Activated T-helper 9 cell treated with anti-CD3 and anti-CD28 coated beads, Interleukin-2, amount 50 U/mL, for 16 hours (primary cell): Measurements from ENCODE around the gene MOV10L1.

Experiments used
- DNase-seq: peaks from one replicate; pipeline ENCODE4 v3.0.0-alpha.2; 2020; ENCODE audit warnings: low read depth

MOV10L1 gene

GRCh38 chr22:50058906-50059880 lies 30.6 kb upstream of the MOV10L1 start:
- DNase-seq, result no peak

GRCh38 chr22:50059881-50060262 lies 29.9 kb upstream of the MOV10L1 start:
- no peak for DNase-seq

DNA sequence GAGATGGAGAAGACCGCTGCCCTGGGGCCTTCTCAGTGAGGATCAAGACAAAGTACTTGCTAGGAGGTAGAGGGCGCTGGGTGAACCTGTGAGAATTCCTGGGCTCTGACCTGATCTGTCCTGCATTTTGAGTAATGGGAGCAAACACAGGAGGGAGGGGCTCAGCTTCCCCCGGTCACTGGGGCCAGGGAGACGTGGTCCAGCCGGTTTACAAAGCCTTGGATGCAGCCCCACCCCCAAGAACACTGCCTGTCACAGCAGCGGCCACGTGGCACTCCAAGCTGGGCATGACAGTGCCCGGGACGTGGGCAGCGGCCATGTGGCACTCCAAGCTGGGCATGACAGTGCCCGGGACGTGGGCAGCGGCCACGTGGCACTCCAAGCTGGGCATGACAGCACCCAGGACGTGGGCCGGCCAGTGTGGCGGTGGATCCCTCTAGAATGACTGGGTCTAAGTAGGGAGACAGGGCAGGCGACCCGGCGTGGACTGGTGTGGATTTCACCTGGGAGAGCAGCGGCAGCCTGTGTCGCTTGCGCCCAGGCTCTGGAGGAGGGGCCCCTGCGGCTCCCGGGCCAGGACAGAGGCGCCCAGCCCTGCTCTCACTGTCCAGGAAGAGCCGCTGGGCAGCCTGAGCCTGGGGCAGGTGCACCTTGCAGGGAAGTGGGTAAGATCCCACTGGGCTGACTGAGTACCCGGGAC lies 29.2 kb upstream of the MOV10L1 start:
- no peak for DNase-seq

DNA sequence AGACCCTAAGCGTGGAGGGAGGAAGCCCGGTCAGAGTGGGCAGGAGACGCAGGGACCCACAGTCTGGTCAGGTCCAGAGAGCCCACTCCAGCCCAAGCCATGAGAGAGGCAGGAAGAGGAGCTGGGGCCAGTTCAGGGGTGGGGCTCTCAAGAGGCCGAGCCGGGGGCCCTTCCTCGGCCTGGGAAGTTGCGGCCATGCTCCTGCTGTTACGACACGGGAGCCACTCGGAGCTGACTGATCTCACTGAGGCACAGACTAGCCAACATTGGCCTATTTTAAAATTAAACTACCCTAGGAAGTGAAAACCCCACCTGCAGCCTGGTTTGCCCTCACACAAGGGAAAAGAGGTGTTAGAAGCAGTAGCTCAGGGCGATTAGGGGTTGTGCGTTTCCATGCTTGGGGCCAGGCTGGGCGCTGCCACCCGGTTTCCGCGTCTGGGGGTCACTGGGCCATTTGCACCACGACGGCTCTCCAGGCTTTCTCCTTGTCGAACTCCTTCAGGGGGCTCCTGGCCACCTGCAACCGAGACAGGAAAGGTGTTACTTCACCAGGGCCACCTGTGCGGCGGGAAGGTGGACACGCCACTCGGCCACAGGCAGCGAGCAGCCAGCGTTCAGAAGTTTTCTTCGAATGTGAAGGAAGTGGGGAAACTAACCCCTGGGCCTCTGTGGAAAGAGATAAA lies 28.5 kb upstream of the MOV10L1 start:
- no peak for DNase-seq

GRCh38 chr22:50061824-50062355 lies 27.9 kb upstream of the MOV10L1 start:
- DNase-seq, result no peak

DNA sequence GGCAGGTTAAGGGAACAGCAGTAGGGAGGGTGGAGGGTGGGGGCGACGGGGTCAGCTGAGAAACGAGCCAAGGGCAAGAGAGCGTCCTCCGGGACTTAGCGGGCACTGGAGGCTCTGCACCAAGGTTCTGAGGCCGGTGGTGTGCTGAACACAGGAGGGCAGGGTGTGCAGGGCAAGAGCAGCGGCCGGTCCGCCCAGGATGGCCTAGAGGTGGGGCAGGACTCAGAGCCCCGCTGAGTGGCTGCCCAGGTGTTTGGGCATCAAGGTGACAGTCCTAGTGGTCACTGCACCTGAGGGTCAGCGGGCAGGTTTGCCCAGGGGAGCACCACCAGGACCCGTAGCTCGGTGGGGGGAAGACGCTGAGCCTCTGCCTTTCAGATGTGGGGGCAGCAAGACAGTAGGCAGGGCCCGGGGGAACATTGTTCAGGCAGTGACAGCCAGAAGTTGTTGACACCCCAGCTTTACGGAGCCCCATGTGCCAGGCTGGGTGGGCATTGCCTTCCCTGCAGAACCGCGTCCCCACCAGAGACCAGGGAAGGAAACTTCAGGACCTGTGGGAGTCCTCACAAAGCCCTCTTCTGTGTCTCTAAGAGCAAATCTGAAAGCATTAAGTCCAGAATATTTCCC lies 27.2 kb upstream of the MOV10L1 start:
- DNase-seq, result no peak

DNA sequence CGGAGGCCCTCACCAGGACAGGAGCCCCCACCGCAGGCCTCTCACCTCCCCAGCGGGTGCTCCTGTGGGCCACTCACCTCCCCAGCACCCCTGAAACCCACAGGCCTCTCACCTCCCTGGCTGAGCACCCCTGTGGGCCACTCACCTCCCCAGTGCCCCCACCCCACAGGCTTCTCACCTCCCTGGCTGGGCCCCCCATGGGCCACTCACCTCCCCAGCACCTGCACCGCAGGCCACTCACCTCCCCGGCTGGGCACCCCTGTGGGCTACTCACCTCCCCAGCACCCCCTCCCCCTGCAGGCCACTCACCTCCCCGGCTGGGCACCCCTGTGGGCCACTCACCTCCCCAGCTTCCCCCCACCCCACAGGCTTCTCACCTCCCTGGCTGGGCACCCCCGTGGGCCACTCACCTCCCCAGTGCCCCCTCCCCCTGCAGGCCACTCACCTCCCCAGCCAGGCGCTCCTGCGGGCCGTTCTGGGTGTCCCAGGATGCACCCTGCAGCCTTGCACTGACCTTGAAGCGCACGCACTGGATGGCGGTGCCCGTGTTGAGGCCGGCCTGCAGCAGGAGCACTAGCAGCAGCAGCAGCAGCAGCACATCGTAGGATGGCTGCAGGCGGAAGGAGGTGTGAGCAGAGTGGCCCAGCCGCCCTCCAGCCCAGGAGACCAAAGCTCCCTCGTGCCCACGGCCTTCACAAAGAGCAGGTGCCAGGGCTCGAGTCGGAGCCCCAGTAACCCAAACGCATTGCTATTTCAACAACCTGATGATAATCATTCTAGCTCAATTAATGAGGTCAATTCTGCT lies 26.0 kb upstream of the MOV10L1 start:
- DNase-seq, result no peak

DNA sequence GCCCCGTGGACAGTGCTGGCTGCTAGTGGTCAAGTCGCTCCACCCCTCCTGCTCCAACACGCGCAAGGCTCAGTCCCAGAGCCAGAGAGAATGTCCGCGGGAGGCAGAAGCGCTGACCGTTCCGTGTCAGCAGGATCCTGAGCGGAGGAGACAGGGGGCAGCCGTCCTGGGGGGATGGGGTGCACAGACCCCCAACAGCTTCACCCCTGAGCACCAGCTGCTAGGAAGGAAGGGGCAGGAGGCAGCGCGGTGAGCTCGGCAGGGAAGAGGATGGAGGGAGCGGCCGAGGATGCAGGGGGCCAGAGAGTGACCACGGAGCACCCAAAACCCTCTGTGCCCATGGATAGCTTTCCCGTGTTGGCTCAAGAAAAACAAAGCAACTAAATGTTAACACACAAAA lies 25.4 kb upstream of the MOV10L1 start:
- DNase-seq, result no peak

- DNase-seq, result no peak
Measured at GRCh38 chr22:50067244-50067643, 22.6 kb upstream of the MOV10L1 start.

DNA sequence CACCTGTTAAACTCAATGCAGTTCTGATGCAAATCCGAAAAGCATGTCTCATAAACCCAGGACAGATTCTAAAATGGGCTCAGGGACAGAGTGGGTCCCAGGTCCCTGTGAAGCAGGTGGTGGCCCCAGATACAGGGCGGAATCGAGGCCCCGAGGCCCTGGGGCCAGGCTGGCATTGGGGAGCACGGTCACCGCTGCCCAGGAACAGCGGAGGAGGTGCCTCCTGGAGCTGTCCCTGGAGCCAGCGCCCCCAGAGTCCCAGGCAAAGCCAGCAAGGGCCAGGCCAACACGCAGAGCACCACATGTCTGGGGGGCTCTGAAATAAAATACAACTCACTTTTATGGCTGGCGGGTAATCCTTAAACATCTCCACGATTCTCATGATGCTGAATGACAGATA lies 21.7 kb upstream of the MOV10L1 start:
- no peak for DNase-seq

- no peak for DNase-seq
Measured at GRCh38 chr22:50070366-50070765, 19.4 kb upstream of the MOV10L1 start.

- DNase-seq, result no peak
Measured at GRCh38 chr22:50071432-50072166, 18.2 kb upstream of the MOV10L1 start.

- DNase-seq, result no peak
Measured at GRCh38 chr22:50072167-50072555, 17.6 kb upstream of the MOV10L1 start.

- DNase-seq, result no peak
Measured at GRCh38 chr22:50072714-50073538, 16.9 kb upstream of the MOV10L1 start.

DNA sequence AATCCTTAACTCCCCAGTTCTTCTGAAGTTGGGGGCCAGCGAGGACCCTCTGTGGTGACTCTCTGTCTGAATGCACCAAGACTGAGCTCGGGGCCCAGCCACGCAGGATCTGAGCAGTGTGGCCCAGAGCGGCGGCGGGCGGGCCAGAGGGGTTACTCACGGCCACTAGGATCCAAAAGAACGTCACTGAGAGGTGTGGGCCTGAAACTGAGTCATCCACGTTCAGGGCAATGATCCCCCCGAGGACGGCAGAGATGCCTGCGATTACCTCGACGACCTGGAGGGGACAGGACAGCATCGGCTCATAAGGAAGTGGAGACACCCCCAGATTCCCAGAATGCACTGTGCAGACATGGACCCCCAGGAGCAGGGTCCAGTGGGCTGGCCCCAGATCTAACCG lies 15.8 kb upstream of the MOV10L1 start:
- DNase-seq, result no peak

DNA sequence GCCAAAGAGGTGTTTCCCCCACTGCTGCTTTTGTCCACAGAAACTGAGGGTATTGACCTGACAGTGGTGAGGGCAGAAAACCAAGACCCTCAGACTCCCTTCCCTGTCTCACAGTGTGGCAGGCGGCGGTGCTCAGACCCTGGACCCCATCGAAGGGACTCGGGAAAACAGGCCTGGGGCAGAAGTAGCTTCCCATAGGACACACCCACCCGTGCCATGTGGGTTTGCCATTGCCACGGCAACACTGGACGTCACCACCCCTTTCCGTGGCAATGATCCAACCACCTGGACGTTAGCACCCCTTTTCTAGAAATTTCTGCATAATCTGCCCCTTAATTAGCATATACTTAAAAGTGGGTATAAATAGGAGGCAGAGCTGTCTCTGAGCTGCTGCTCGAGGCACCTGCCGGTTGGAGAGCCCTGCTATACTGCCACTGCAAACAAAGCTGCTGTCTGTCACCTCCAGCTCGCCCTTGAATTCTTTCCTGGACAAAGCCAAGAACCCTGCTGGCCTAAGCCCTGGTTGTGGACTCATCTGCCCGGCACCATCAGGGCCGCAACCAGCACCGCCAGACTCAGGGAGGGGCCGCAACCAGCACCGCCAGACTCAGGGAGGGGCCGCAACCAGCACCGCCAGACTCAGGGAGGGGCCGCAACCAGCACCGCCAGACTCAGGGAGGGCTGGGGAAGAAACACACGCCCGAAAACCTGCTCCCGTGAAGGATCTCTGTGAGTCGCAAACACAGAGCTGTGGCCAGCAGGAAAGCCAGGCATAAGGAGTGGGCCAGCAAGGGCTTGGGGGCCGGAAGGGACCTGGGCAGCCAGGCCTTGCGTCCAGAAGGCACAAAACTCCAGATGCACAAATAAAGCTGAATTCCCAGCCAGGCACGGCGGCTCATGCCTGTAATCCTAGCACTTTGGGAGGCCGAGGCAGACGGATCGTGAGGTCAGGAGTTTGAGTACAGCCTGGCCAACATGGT lies 15.0 kb upstream of the MOV10L1 start:
- no peak for DNase-seq

DNA sequence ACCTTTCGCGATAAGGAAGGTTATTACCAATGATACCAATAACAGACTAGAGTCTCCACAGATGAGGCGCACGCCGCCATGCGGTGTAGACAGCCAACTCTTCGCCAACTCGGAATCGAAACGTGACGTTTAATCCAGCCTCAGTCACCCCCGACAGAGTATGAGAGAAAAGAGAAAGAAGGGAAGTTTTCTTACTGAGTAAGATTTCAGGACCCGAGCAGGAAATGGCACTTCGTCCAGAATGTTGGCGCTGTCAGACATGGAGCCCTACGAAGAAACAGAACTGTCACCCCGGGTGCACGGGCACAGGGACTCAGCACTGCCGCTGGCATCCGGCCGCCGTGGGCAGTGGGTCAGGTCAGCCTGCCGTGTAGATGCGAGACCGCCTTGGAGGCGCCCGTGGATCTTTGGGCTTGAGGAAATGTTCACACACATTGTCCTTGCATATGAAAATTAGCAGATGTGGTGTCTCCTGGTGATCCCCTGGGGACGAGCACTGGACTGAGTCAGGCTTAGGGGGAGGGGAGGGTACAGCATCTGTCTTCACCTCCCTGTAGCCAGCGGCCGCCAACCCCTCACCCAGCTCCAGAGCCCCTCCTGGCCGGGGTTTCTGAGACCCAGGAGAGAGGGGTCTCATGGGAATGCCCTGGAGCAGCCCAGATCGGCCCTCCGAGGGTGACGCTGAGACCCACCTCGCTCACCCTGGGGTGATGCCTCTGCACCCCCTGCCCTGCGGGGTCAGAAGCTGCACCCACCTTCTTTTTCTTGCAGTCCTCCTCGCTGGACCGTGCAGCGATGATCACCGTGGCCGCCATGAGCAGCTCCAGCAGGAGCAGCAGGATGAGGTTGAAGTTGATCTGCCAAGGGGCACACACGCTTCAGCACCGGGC lies 12.9 kb upstream of the MOV10L1 start:
- DNase-seq, result no peak
